Astrocyte of the cerebellum (primary cell): ENCODE measurements around the gene BICD2.

Source experiments
- DNase-seq: peaks from one replicate; pipeline ENCODE4 v3.0.0-alpha.2; 2011; ENCODE audit warnings: low read depth
- H3K4me3 ChIP-seq: 2 replicates; pipeline ENCODE4 v1.5.1; 2011; ENCODE audit warnings: mild to moderate bottlenecking, low read depth, low read length, moderate library complexity
- CTCF ChIP-seq: IDR thresholded peaks from 2 replicates; pipeline ENCODE4 v1.5.1; 2012; ENCODE audit warnings: low read length, low read depth, moderate library complexity, mild to moderate bottlenecking; ENCODE audit errors: missing control alignments
- in situ Hi-C: cut with HindIII; loops from 2 replicates; pipeline ENCODE4 v1.10.0; 2017; ENCODE audit warnings: low sequenced_read_pairs

Gene BICD2

DNA sequence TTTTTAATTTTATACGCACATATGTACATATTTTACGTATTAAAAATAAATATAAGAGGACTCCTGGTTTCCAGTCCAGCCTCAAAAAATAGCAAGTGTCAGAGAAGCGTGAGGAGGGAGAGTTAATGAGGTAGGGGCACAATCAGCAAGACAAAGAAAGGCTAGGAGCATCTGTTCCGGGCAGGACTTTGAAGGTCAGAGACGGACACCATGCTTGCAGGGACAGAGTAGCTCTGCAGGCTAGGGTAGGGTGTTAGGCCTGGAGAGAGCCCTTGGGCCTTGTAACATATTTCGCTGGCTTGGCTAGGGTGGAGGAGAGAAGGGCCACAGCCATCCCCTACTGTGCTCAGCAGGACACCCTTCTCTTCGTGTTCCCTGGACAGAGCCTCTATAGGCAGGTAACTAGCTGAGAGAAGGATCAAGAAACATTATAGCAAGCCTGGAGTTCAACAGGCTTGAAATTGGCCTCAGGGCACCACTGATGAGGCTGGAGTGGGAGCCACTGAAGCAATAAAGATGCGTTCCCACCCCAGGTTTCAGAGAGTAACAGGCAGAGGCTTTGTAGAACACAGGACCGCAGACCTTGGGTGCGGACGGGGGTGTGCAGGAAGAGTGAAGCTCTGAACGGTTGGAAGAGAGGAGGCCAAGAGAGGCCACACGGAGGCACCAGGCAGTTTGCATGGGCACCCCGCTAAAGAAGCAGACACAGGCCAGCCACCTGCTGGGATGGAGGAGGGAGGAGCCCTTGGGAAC is 85.0 kb downstream of the BICD2 start:
- H3K4me3 ChIP-seq, result no peak overlapping the region
- in situ Hi-C loops, result no loop called here
- TF ChIP-seq CTCF, result no peak
- DNase-seq, result no peak

DNA sequence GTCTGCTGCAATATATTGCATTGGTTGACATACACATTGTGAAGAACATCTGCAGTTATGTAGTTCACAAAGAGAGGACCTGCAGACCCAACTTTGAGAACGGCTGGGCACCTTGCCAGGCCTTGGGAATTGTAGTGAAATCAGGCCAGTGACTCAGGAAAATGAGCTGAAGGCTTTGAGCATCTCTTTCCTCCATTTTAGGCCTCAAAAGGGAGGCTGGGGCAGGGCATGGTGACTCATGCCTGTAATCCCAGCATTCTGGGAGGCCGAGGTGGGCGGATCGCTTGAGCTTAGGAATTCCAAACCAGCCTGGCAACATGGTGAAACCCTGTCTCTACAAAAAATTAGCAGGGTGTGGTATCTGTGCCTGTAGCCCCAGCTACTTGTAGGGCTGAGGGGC is 93.3 kb downstream of the BICD2 start:
- in situ Hi-C loops, result no loop called here
- no peak for DNase-seq
- H3K4me3 ChIP-seq, result peak overlapping the region; percentile 94
- no peak for TF ChIP-seq CTCF

DNA sequence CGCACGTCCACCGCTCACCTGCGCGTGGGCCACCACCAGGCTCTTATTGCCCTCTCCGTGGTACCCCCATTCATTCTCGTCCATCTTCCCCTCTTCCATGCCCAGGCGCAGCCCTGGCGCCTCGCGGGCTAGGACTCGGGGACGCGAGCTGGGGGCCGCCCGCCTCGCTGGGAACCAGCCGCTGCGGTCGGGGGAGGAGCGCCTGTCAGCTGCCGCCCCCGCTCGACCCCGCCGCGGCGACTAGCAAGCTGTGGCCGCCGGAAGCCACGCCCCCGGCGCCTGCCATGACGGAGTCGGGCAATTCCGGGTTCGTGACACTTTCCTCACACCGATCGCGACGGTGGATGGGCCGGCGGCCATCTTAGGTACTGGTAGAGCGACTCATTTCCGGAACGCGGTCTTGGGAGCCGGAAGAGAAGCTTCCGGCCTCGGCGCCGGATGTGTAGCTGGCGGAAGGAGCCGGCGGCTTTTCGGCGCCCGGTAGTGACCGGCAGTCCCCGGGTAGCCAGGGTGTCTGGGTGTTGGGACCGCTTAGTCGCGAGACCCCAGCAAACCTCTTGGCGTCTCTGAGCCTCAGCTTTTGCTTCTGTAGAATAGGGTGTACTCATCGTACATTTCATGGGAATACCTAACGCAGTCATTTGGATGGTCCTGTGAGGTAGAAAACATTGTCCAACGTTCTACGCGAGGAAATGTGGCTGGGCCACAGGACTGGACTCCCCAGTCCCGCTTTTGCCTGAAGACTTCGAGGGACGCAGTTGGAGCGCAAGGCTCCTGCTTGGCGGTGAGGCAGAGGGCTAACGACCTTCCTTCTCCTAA is 94.5 kb downstream of the BICD2 start, which contains the start of gene IPPK:
Gene IPPK (minus strand): TSS at position 242 of the 819 bp plus-strand sequence. CDS start 143 bp downstream, at position 99.
- H3K4me3 ChIP-seq, result peak within 1 kb of the TSS; percentile 94
- DNase-seq, result peak; percentile 96
- in situ Hi-C loops, result no loop called here
- TF ChIP-seq CTCF, result no peak

DNA sequence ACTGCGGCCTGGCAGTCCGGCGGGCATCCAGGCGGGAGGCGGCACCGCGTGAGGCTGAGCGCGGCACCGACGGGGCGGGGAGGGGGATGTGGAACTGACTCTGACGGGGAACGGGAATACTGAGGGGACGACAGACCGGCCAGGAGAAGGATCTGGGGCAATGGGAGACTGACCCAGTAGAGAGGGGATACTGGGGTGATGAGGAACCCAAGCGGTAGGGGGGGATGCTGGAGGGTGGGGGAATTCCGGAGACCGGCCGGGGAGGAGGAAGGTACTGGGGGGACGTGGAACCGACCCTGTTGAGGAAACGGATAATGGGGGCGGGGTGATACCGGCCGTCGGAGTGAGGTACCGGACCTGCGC is 95.1 kb downstream of the BICD2 start:
- in situ Hi-C loops, result no loop called here
- no peak for DNase-seq
- H3K4me3 ChIP-seq, result peak overlapping the region; percentile 94
- TF ChIP-seq CTCF, result no peak

DNA sequence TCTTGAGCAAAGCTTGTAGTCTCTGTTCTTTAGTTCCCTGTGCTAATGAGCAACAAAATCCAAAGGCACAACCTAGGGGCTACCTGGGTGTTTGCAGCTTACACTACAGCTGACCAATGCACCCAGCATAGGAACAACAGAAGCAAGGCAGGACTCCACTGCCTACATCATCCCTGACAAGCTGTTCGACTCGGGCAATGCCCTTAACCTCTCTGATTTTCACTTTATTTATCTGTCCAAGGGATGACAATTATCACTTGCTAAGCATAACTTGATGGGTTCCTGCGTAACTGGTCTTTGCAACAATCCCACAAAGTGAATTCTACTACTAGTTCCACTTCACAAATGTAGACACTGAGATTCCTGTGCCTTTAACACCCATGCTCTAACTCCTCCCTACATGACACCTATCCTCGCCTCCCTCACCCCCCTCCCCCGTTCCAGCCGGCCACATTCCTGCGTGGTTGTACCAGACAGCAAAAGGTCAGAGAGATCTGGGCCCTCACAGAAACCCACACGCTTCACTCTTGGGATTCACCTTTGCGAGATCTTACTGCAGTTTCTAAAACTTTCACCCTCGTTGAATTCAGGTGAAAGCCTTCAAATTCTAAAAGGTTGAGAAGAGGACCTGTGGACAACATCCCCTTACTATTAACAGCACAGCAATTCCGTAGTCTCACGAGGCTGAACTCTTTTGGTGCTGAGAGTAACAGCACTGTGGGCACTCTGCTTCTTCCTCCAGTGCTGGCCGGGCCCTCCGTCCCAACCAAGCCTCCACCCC is 95.7 kb downstream of the BICD2 start:
- in situ Hi-C loops, result no loop called here
- DNase-seq, result no peak
- peak overlapping the region; percentile 94 for H3K4me3 ChIP-seq
- no peak for TF ChIP-seq CTCF

- in situ Hi-C loops, result no loop called here
- no peak for TF ChIP-seq CTCF
- H3K4me3 ChIP-seq, result no peak overlapping the region
- no peak for DNase-seq
Measured at GRCh38 chr9:92666912-92667532, 97.6 kb downstream of the BICD2 start.
